DMS153 (cell line): Measurements from ENCODE around the gene CD300LB.

ENCODE experiments used
- DNase-seq: peaks from one replicate; lab custom pipeline; 2025; lab: John Stamatoyannopoulos, UW

The CD300LB gene

GRCh38 chr17:74549343-74549742 is 18.1 kb upstream of the CD300LB start:
- DNase-seq: no peak

GRCh38 chr17:74547736-74548135 is 16.5 kb upstream of the CD300LB start:
- no peak for DNase-seq

- no peak for DNase-seq
Observed at GRCh38 chr17:74547264-74547663, 16.0 kb upstream of the CD300LB start.

GRCh38 chr17:74546586-74546985 is 15.3 kb upstream of the CD300LB start:
- DNase-seq: no peak

- no peak for DNase-seq
Observed at GRCh38 chr17:74545843-74546230, 14.6 kb upstream of the CD300LB start, which contains the start of gene CD300C. TSS of gene CD300C (minus strand) at chr17:74546115. CDS start at chr17:74545782, 333 bp downstream.

GRCh38 chr17:74544991-74545842 is 13.9 kb upstream of the CD300LB start:
- no peak for DNase-seq

- DNase-seq: no peak
Observed at GRCh38 chr17:74543891-74544760, 12.9 kb upstream of the CD300LB start.

- no peak for DNase-seq
Observed at GRCh38 chr17:74543406-74543805, 12.1 kb upstream of the CD300LB start.

GRCh38 chr17:74542727-74543383 is 11.6 kb upstream of the CD300LB start:
- no peak for DNase-seq

GRCh38 chr17:74542166-74542565 is 10.9 kb upstream of the CD300LB start:
- no peak for DNase-seq

GRCh38 chr17:74541176-74542111 is 10.2 kb upstream of the CD300LB start:
- DNase-seq: no peak

- DNase-seq: no peak
Observed at GRCh38 chr17:74539281-74539820, 8.1 kb upstream of the CD300LB start.

GRCh38 chr17:74536890-74537289 is 5.6 kb upstream of the CD300LB start:
- DNase-seq: no peak

- DNase-seq: no peak
Observed at GRCh38 chr17:74532115-74532514, 840 bp upstream of the CD300LB start.

- DNase-seq: no peak
Observed at GRCh38 chr17:74530831-74531150, 484 bp downstream of the CD300LB start.

GRCh38 chr17:74529243-74529642 is 2.0 kb downstream of the CD300LB start:
- DNase-seq: no peak

- no peak for DNase-seq
Observed at GRCh38 chr17:74528491-74529199, 2.6 kb downstream of the CD300LB start.

- DNase-seq: no peak
Observed at GRCh38 chr17:74527756-74528155, 3.5 kb downstream of the CD300LB start.

- no peak for DNase-seq
Observed at GRCh38 chr17:74527081-74527480, 4.2 kb downstream of the CD300LB start.

- no peak for DNase-seq
Observed at GRCh38 chr17:74526681-74527080, 4.6 kb downstream of the CD300LB start.
